Effector memory CD8-positive, alpha-beta T cell (primary cell): ENCODE data around the gene WNK2.
A peak's percentile ranks its signal among the peaks of the same experiment; 100 is the strongest.

ENCODE experiments used
- ATAC-seq: fragments of 150-1000 bp; cut with Tn5 transposase; replicated peaks from 2 replicates; pipeline ENCODE4 v1.10.0; 2021; ENCODE audit warnings: mild to moderate bottlenecking, moderate library complexity
- DNase-seq, 3 experiments: peaks; one replicate each; pipeline ENCODE4 v3.0.0; 2021
- H3K27ac Mint-ChIP-seq, 2 donors: one replicate each; pipeline ENCODE4 v1.8.0; 2022; ENCODE audit warnings: mild to moderate bottlenecking in 2 of 2, mixed read lengths in 2 of 2, moderate library complexity in 2 of 2
- H3K27me3 Mint-ChIP-seq, 2 donors: one replicate each; pipeline ENCODE4 v1.8.0; 2022; ENCODE audit warnings: mixed read lengths in 2 of 2
- H3K36me3 Mint-ChIP-seq: one replicate; pipeline ENCODE4 v1.8.0; 2022; ENCODE audit warnings: mild to moderate bottlenecking, moderate library complexity, mixed read lengths; ENCODE audit not compliant: insufficient read depth
- H3K4me1 Mint-ChIP-seq, 2 donors: one replicate each; pipeline ENCODE4 v1.8.0; 2022; ENCODE audit warnings: low read depth in 2 of 2, mixed read lengths in 2 of 2
- H3K4me3 Mint-ChIP-seq, 2 donors: one replicate each; pipeline ENCODE4 v1.8.0; 2022; ENCODE audit warnings: mild to moderate bottlenecking in 2 of 2, mixed read lengths in 2 of 2, moderate library complexity in 2 of 2
- H3K9me3 Mint-ChIP-seq, 2 donors: one replicate each; pipeline ENCODE4 v1.8.0; 2022; ENCODE audit warnings: mixed read lengths in 2 of 2

Gene WNK2

GRCh38 chr9:93228030-93228429 is 44.1 kb downstream of the WNK2 start:
- no peak overlapping the region for H3K4me3 Mint-ChIP-seq
- no peak overlapping the region for H3K27ac Mint-ChIP-seq
- H3K4me1 Mint-ChIP-seq = peaks cover 0 to 9% of the 10 kb centered on the region in 2 donors
- DNase-seq (no peak), ATAC-seq (no peak)
- H3K27me3 Mint-ChIP-seq = peaks cover 37 to 68% of the 10 kb centered on the region in 2 donors
- H3K9me3 Mint-ChIP-seq = no peaks in the 10 kb centered on the region
- peaks cover 2% of the 10 kb centered on the region for H3K36me3 Mint-ChIP-seq

GRCh38 chr9:93228453-93228852 is 44.5 kb downstream of the WNK2 start:
- H3K4me3 Mint-ChIP-seq = no peak overlapping the region
- H3K36me3 Mint-ChIP-seq = peaks cover 2% of the 10 kb centered on the region
- no peaks in the 10 kb centered on the region for H3K9me3 Mint-ChIP-seq
- H3K27ac Mint-ChIP-seq = no peak overlapping the region
- H3K27me3 Mint-ChIP-seq = peaks cover 41 to 66% of the 10 kb centered on the region in 2 donors
- H3K4me1 Mint-ChIP-seq = peaks cover 0 to 9% of the 10 kb centered on the region in 2 donors
- no peak for DNase-seq
- ATAC-seq = no peak

GRCh38 chr9:93229636-93230035 is 45.7 kb downstream of the WNK2 start:
- peaks cover 0 to 9% of the 10 kb centered on the region in 2 donors for H3K4me1 Mint-ChIP-seq
- H3K27me3 Mint-ChIP-seq = peaks cover 41 to 62% of the 10 kb centered on the region in 2 donors
- no peak for DNase-seq
- no peaks in the 10 kb centered on the region for H3K9me3 Mint-ChIP-seq
- H3K36me3 Mint-ChIP-seq = peaks cover 2% of the 10 kb centered on the region
- H3K4me3 Mint-ChIP-seq = no peak overlapping the region
- H3K27ac Mint-ChIP-seq = no peak overlapping the region
- no peak for ATAC-seq

GRCh38 chr9:93230185-93230584 is 46.2 kb downstream of the WNK2 start:
- Mint-ChIP-seq H3K27me3 (peaks cover 41 to 68% of the 10 kb centered on the region in 2 donors), H3K27ac (no peak overlapping the region), H3K4me1 (peaks cover 0 to 9% of the 10 kb centered on the region in 2 donors)

GRCh38 chr9:93230601-93231000 is 46.7 kb downstream of the WNK2 start:
- peaks cover 41 to 71% of the 10 kb centered on the region in 2 donors for H3K27me3 Mint-ChIP-seq
- peaks cover 2% of the 10 kb centered on the region for H3K36me3 Mint-ChIP-seq
- DNase-seq (no peak), ATAC-seq (no peak)
- no peak overlapping the region for H3K4me3 Mint-ChIP-seq
- H3K9me3 Mint-ChIP-seq = no peaks in the 10 kb centered on the region
- H3K4me1 Mint-ChIP-seq = peaks cover 0 to 8% of the 10 kb centered on the region in 2 donors
- no peak overlapping the region for H3K27ac Mint-ChIP-seq

More at GRCh38 chr9:93230185-93230584, 46.2 kb downstream of the WNK2 start:
- H3K9me3 Mint-ChIP-seq = no peaks in the 10 kb centered on the region
- ATAC-seq (no peak), DNase-seq (no peak)
- H3K4me3 Mint-ChIP-seq = no peak overlapping the region
- H3K36me3 Mint-ChIP-seq = peaks cover 2% of the 10 kb centered on the region

GRCh38 chr9:93231121-93231694 is 47.3 kb downstream of the WNK2 start:
- peak; percentile 16 for ATAC-seq
- H3K36me3 Mint-ChIP-seq = peaks cover 2% of the 10 kb centered on the region
- no peaks in the 10 kb centered on the region for H3K9me3 Mint-ChIP-seq
- H3K4me1 Mint-ChIP-seq = peaks cover 4 to 11% of the 10 kb centered on the region in 2 donors
- no peak overlapping the region for H3K4me3 Mint-ChIP-seq
- peaks cover 41 to 71% of the 10 kb centered on the region in 2 donors for H3K27me3 Mint-ChIP-seq
- H3K27ac Mint-ChIP-seq = no peak overlapping the region
- no peak for DNase-seq

- Mint-ChIP-seq H3K4me1 (peaks cover 9 to 16% of the 10 kb centered on the region in 2 donors), H3K36me3 (peaks cover 4% of the 10 kb centered on the region), H3K4me3 (no peak overlapping the region), H3K27me3 (peaks cover 41 to 71% of the 10 kb centered on the region in 2 donors), H3K9me3 (no peaks in the 10 kb centered on the region), H3K27ac (no peak overlapping the region)
- DNase-seq (no peak), ATAC-seq (no peak)
Measured at GRCh38 chr9:93231716-93232115, 47.8 kb downstream of the WNK2 start.

GRCh38 chr9:93232388-93232960 is 48.5 kb downstream of the WNK2 start:
- Mint-ChIP-seq H3K36me3 (peaks cover 7% of the 10 kb centered on the region), H3K4me3 (no peak overlapping the region), H3K9me3 (peaks cover 0 to 2% of the 10 kb centered on the region in 2 donors), H3K27me3 (peaks cover 41 to 71% of the 10 kb centered on the region in 2 donors), H3K27ac (no peak overlapping the region), H3K4me1 (peaks cover 16 to 23% of the 10 kb centered on the region in 2 donors)
- ATAC-seq (no peak), DNase-seq (no peak)

- Mint-ChIP-seq H3K4me3 (no peak overlapping the region), H3K27ac (no peak overlapping the region), H3K4me1 (peaks cover 22 to 28% of the 10 kb centered on the region in 2 donors), H3K9me3 (peaks cover 0 to 5% of the 10 kb centered on the region in 2 donors), H3K36me3 (peaks cover 7% of the 10 kb centered on the region), H3K27me3 (peaks cover 41 to 66% of the 10 kb centered on the region in 2 donors)
- no peak for DNase-seq
- ATAC-seq = no peak
Measured at GRCh38 chr9:93233033-93233432, 49.1 kb downstream of the WNK2 start.

- Mint-ChIP-seq H3K27ac (no peak overlapping the region), H3K4me1 (peaks cover 29 to 35% of the 10 kb centered on the region in 2 donors), H3K9me3 (peaks cover 0 to 5% of the 10 kb centered on the region in 2 donors), H3K27me3 (peaks cover 29 to 54% of the 10 kb centered on the region in 2 donors), H3K4me3 (no peak overlapping the region), H3K36me3 (peaks cover 7% of the 10 kb centered on the region)
- DNase-seq = no peak
- no peak for ATAC-seq
Measured at GRCh38 chr9:93234600-93234999, 50.7 kb downstream of the WNK2 start.

GRCh38 chr9:93235300-93235960 is 51.5 kb downstream of the WNK2 start:
- no peak overlapping the region for H3K4me3 Mint-ChIP-seq
- peaks cover 0 to 5% of the 10 kb centered on the region in 2 donors for H3K9me3 Mint-ChIP-seq
- no peak for DNase-seq
- H3K27ac Mint-ChIP-seq = no peak overlapping the region
- H3K36me3 Mint-ChIP-seq = peaks cover 7% of the 10 kb centered on the region
- H3K27me3 Mint-ChIP-seq = peaks cover 23 to 54% of the 10 kb centered on the region in 2 donors
- ATAC-seq = no peak
- peaks cover 32 to 34% of the 10 kb centered on the region in 2 donors for H3K4me1 Mint-ChIP-seq

- Mint-ChIP-seq H3K27me3 (peaks cover 16 to 45% of the 10 kb centered on the region in 2 donors), H3K27ac (peak overlapping the region; percentile 44 to 53), H3K36me3 (peaks cover 4% of the 10 kb centered on the region), H3K4me3 (peak overlapping the region; percentile 44 to 67), H3K4me1 (peaks cover 31 to 32% of the 10 kb centered on the region in 2 donors), H3K9me3 (peaks cover 0 to 5% of the 10 kb centered on the region in 2 donors)
- peak; percentile 29 to 37 (median 34) for DNase-seq
- ATAC-seq = peak; percentile 92
Measured at GRCh38 chr9:93236541-93237206, 52.7 kb downstream of the WNK2 start.

- Mint-ChIP-seq H3K27me3 (peaks cover 9 to 39% of the 10 kb centered on the region in 2 donors), H3K4me3 (peak overlapping the region; percentile 44 to 67), H3K27ac (no peak overlapping the region), H3K9me3 (peaks cover 0 to 5% of the 10 kb centered on the region in 2 donors), H3K4me1 (peaks cover 32 to 33% of the 10 kb centered on the region in 2 donors), H3K36me3 (peaks cover 4% of the 10 kb centered on the region)
- DNase-seq (peak in 1 of 3 experiments; percentile 11), ATAC-seq (peak; percentile 56)
Measured at GRCh38 chr9:93237540-93237939, 53.6 kb downstream of the WNK2 start.
